Loucy (cell line): ENCODE measurements around the gene CYB561A3.

ENCODE experiments used
- H2AFZ ChIP-seq: fragments of 200-600 bp; sonication (generic); 2 replicates; pipeline ENCODE4 v1.6.0; 2016; ENCODE audit warnings: antibody characterized with exemption, mild to moderate bottlenecking, low read length, moderate library complexity
- H3F3A ChIP-seq: fragments of 200-600 bp; 2 replicates; pipeline ENCODE4 v1.6.0; 2016; ENCODE audit warnings: antibody characterized with exemption, low read depth, mild to moderate bottlenecking
- H3K27me3 ChIP-seq: fragments of 200-600 bp; sonication (generic); 2 replicates; pipeline ENCODE4 v1.6.1; 2014; ENCODE audit warnings: low read length, mild to moderate bottlenecking; ENCODE audit not compliant: insufficient read depth, poor library complexity, severe bottlenecking
- H3K36me3 ChIP-seq: fragments of 200-600 bp; sonication (generic); 2 replicates; pipeline ENCODE4 v1.6.1; 2016; ENCODE audit warnings: low read length; ENCODE audit not compliant: insufficient read depth
- H3K4me1 ChIP-seq: fragments of 200-600 bp; sonication (generic); 2 replicates; pipeline ENCODE4 v1.5.1; 2014; ENCODE audit warnings: low read length, mild to moderate bottlenecking; ENCODE audit not compliant: insufficient read depth, poor library complexity, severe bottlenecking
- H3K4me2 ChIP-seq: fragments of 200-600 bp; sonication (generic); 2 replicates; pipeline ENCODE4 v1.6.0; 2014; ENCODE audit warnings: antibody characterized with exemption, low read length, low read depth, mild to moderate bottlenecking; ENCODE audit not compliant: poor library complexity, severe bottlenecking
- H3K4me3 ChIP-seq: fragments of 200-600 bp; sonication (generic); 2 replicates; pipeline ENCODE4 v1.5.1; 2014; ENCODE audit warnings: low read length, mild to moderate bottlenecking, mixed read lengths; ENCODE audit not compliant: poor library complexity, severe bottlenecking
- H3K79me2 ChIP-seq: fragments of 200-600 bp; sonication (generic); 2 replicates; pipeline ENCODE4 v1.6.1; 2014; ENCODE audit warnings: low read length; ENCODE audit not compliant: insufficient read depth
- H3K9ac ChIP-seq: fragments of 200-600 bp; sonication (generic); 2 replicates; pipeline ENCODE4 v1.6.0; 2014; ENCODE audit warnings: mild to moderate bottlenecking, low read depth, low read length, moderate library complexity; ENCODE audit not compliant: poor library complexity, severe bottlenecking
- H3K9me2 ChIP-seq: fragments of 200-600 bp; sonication (generic); replicated peaks from 2 replicates; pipeline ENCODE4 v1.6.1; 2016; ENCODE audit warnings: low read depth, low read length, mixed read lengths
- H3K9me3 ChIP-seq: fragments of 200-600 bp; sonication (generic); 2 replicates; pipeline ENCODE4 v1.6.1; 2014; ENCODE audit warnings: mild to moderate bottlenecking, antibody characterized with exemption, low read length, low read depth; ENCODE audit not compliant: insufficient read depth
- H4K20me1 ChIP-seq: fragments of 200-600 bp; sonication (generic); 2 replicates; pipeline ENCODE4 v1.6.0; 2014; ENCODE audit warnings: antibody characterized with exemption, low read length, mild to moderate bottlenecking; ENCODE audit not compliant: insufficient read depth, poor library complexity, severe bottlenecking
- EZH2phosphoT487 ChIP-seq: fragments of 200-600 bp; IDR thresholded peaks from 2 replicates; pipeline ENCODE4 v1.6.1; 2018; ENCODE audit warnings: antibody characterized with exemption, mild to moderate bottlenecking, moderate library complexity, borderline replicate concordance
- TF ChIP-seq, protein P1 (sequence below): fragments of 200-600 bp; sonication (generic); conservative IDR thresholded peaks from 2 replicates; pipeline ENCODE4 v1.5.1; 2014; ENCODE audit warnings: mild to moderate bottlenecking, antibody characterized with exemption, low read length

Gene CYB561A3

DNA sequence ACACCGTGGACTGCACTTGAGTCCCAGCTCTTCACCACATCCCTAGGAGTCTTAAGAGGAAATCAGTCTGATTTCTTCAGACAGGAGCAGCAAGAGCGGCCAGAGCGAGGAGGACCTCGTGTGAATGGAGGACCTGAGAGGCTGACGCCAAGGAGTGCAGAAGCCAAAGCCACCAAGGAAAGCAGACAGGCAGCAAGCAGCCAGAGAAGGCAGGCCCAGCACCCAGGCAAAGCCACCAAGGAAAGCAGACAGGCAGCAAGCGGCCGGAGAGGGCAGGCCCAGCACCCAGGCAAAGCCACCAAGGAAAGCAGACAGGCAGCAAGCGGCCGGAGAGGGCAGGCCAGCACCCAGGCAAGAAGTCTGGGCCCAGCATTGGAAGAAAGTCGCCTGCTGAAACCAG lies 11.8 kb downstream of the CYB561A3 start:
- no peak for TF ChIP-seq EZH2phosphoT487
- TF ChIP-seq, protein P1, sequence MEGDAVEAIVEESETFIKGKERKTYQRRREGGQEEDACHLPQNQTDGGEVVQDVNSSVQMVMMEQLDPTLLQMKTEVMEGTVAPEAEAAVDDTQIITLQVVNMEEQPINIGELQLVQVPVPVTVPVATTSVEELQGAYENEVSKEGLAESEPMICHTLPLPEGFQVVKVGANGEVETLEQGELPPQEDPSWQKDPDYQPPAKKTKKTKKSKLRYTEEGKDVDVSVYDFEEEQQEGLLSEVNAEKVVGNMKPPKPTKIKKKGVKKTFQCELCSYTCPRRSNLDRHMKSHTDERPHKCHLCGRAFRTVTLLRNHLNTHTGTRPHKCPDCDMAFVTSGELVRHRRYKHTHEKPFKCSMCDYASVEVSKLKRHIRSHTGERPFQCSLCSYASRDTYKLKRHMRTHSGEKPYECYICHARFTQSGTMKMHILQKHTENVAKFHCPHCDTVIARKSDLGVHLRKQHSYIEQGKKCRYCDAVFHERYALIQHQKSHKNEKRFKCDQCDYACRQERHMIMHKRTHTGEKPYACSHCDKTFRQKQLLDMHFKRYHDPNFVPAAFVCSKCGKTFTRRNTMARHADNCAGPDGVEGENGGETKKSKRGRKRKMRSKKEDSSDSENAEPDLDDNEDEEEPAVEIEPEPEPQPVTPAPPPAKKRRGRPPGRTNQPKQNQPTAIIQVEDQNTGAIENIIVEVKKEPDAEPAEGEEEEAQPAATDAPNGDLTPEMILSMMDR = no peak
- no peaks in the 10 kb centered on the region for H3K9me3 ChIP-seq

DNA sequence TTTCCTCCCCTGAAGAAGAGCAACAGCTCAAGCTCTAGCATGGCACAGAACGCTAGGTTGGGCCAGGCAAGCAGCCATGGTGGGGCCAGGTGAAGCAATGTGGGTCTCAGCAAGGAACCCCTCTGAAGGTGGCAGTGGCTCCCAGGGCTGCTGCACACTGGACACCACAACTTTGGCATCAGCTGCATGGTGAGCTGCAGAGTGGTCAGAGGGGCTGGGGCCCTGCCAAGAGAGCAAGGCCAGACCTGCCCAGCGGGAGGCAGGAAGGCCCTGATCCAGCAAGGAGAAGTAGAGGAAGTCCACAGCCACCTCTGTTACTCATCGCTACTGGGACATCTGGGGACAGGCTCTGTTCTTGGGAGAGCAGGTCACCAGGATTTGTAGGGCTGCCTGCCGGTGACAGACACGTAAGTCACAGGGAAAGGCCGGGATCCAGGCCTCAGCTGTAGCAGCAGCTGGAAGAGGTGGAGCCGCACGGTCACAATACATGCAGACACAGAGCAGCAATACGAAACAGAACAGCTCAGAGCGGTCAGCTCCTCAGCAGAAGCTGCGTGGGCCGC lies 12.4 kb downstream of the CYB561A3 start:
- no peaks in the 10 kb centered on the region for H3K9me2 ChIP-seq
- no peaks in the 10 kb centered on the region for H3K27me3 ChIP-seq
- H3K4me2 ChIP-seq = no peak overlapping the region
- no peaks in the 10 kb centered on the region for H3F3A ChIP-seq
- no peak for TF ChIP-seq EZH2phosphoT487
- TF ChIP-seq, protein P1 = no peak
- H2AFZ ChIP-seq = no peak overlapping the region
- peaks cover 11% of the 10 kb centered on the region for H3K4me1 ChIP-seq
- no peak overlapping the region for H3K9ac ChIP-seq
- H3K4me3 ChIP-seq = no peak overlapping the region
- no peaks in the 10 kb centered on the region; the same call in 1 of the 2 replicates for H3K36me3 ChIP-seq
- no peaks in the 10 kb centered on the region for H3K9me3 ChIP-seq
- H4K20me1 ChIP-seq = no peaks in the 10 kb centered on the region
- H3K79me2 ChIP-seq = no peaks in the 10 kb centered on the region

More for the DNA sequence above, 11.8 kb downstream of the CYB561A3 start:
- H3K79me2 ChIP-seq = no peaks in the 10 kb centered on the region
- H3K4me2 ChIP-seq = no peak overlapping the region
- peaks cover 11% of the 10 kb centered on the region for H3K4me1 ChIP-seq
- no peak overlapping the region for H2AFZ ChIP-seq
- no peak overlapping the region for H3K4me3 ChIP-seq
- no peaks in the 10 kb centered on the region for H3K9me2 ChIP-seq
- no peak overlapping the region for H3K9ac ChIP-seq
- no peaks in the 10 kb centered on the region for H3F3A ChIP-seq
- H3K36me3 ChIP-seq = no peaks in the 10 kb centered on the region; the same call in 1 of the 2 replicates
- H3K27me3 ChIP-seq = no peaks in the 10 kb centered on the region
- H4K20me1 ChIP-seq = no peaks in the 10 kb centered on the region

DNA sequence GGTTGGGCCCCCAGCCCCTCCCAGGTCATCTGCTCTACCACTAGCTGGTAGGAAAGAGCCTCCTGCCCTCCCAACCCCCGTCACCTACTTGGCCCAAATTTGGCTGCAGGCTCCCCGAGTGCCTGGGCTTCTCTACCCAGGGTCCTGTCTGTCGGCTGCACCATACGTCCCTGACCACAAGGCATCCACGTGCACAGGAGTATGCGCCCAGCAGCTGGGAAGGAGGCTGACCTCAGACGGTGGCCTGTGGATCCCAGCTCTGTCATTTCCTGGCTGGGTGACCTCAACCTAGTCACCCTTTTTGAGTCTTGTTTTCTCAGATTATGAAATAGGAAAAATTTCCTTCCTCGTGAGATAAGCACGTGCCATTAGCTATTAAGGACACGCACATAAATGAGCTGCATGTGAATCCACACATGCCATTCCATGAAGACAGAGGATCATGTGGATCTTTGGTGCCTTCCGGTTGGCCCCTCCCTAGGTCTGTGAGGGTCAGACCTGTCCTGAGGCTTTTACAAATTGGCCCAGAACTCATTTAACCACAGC lies 13.7 kb downstream of the CYB561A3 start:
- Histone ChIP-seq H3K79me2 (no peaks in the 10 kb centered on the region), H3K9me3 (no peaks in the 10 kb centered on the region), H3K4me3 (no peak overlapping the region), H3K4me1 (peaks cover 11% of the 10 kb centered on the region), H3K36me3 (no peaks in the 10 kb centered on the region; the same call in 1 of the 2 replicates), H4K20me1 (no peaks in the 10 kb centered on the region), H3K9me2 (no peaks in the 10 kb centered on the region), H3K4me2 (no peak overlapping the region), H2AFZ (no peak overlapping the region), H3K27me3 (no peaks in the 10 kb centered on the region), H3F3A (no peaks in the 10 kb centered on the region), H3K9ac (no peak overlapping the region)
- TF ChIP-seq EZH2phosphoT487 = no peak
- TF ChIP-seq, protein P1 = no peak
